ENCODE measurements around the gene GLYATL1.

The GLYATL1 gene

DNA sequence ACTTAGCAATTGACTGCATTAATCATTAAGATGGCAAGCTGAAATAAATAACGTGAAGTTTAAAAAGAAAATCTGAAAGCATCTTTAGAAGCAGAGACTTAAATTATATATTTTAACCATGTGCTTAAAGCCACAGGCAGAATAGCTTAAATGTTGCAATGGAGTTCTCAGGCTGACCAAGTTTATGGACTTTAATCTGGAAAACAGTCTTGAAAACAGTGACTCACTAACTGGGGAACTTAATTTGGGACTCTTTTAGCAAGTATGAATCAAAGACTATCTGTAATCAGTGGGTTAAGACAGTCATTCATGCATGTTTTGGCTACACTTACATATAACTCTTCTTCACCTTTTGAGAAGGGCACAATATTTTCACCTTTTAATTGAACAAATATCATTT, 12.6 kb upstream of the GLYATL1 start:
- peak in 1 of 2 experiments; percentile 19 for DNase-seq (ENCODE audit: low read depth in 2 of 2)

DNA sequence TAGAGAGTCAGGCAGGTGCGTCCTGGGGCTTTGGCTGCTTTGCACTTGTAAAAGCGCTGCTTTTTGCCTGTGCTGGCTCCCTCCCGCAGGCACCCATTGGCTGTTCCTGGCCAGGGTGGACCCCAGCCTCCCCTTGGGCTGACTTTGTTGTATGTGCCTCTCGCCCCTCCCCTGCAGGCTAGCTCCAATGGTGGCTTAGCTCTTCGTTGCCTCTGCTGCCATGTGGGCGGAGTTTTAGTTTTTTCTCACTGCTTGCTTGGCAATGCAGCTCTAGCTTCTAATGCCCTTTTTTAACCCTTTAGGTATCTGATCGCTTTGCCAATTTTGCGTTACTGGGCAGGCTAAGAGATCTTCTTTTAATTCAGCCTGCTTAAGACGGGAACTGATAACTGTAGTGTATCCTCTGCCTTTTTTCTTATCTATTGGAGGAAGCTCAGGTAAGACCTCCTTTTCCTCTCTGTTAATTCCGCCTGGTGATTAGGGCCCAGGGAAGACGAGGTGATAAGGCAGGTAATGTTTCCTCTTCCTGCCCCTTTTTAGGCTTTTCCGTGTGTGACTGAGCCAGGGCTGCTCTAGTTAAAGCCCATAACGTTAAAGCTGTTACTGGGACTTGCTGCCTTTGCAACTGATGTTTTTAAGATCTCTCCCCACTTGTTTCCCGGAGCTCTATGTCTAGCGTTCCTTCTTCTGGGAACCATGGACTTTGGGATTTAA, 11.7 kb upstream of the GLYATL1 start:
- no peak for DNase-seq (ENCODE audit: low read depth in 2 of 2)

DNA sequence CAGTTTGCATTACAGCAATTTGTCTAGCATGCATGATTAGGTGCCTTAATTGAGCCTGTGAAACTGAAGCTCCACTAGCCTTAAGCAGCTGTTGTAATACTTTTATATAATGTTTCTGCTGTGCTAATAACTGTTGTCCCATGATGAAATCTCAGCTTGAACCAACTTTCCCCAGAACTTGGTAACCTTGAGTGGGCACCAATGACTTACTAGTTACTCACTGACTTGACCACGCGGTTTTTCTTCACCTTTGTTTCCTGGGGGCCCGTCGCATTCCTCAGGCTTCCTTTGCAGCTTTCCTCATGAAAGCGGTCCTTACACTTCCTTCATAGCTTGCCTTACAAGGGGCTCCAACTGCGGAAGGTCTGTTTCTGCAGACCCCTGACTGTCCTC, 11.2 kb upstream of the GLYATL1 start:
- no peak for DNase-seq (ENCODE audit: low read depth in 2 of 2)

DNA sequence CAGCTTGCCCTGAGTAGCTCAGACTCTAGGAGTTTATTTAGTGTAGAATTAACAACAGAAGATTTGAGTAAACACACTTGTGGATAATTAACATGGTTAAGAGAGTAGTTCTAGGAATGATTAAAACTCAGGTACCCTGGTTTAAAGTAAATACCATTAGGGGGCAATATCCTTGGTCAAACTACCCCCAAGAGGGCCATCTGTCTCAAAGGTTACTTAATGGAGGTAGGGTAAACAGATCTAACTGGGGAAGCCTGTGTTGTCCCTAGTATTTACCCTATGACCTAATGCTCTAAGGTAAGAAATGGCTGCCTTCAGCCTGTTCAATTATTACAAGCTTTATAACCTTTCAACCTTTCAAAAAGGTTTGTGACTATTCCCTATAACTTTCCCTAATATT, 10.6 kb upstream of the GLYATL1 start:
- no peak for DNase-seq (ENCODE audit: low read depth in 2 of 2)

DNA sequence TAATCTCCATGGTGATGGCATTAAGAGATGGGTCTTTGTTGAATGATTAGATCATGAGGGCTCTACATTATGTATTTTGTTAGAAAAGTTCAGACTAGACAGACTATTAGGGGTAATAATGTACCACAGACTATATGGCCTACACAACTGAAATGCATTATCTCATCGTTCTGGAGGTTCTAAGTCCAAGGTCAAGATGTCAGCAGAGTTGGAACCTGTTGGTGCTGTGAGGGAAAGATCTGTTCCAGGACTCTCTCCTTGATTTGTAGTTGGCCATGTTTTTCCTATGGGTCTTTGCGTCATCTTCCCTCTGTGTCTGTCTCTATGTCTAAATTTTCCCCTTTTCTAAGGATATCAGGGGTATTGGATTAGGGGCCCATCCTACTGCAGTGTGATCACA, 8.4 kb upstream of the GLYATL1 start:
- DNase-seq (ENCODE audit: low read depth in 2 of 2) = no peak

DNA sequence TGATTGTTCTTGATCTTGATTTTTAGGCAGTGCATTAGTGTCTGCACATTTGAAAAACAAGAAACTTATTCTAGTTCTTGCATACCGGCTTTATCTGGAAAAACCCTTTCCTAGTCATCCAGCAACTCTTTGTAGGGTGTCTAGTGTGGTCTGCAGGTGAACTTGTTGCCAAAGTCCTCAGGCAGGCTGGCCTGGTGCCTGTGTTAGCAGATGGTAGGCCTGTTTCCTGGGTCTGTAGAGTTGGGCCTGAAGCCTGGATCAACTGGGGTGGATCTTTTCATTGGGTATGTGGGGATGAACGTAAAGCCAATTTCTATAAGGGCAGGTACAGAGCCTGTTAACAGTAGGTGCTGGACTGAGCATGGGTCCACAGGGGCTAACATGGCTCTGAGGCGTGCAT, 5.6 kb upstream of the GLYATL1 start:
- no peak for DNase-seq (ENCODE audit: low read depth in 2 of 2)

DNA sequence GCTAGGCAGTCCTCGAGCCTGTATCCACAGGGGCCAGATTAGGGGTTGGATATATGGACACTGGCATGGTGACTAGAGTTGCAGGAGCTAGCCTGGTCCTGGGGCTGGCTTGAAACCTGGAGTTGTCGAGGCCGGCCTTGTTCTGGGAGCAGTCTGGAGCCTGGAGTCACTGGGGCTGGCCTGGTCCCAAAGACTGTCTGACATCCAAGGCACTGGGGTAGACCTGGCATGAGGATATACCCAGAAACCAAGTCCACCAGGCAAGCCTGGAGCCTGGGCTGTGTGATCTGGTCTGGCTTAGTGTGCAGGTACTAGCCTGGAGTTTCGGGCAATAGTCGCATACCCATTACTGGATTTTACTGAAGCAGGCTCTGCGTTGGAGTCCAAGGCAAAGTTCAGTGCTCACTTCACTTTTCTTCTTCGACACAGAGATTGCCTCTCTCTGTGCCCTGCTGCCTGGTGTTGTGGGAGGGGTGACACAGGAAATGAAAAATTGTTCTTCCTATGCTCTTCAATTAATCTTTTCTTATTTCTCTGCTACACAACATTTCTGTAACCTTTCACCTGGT, 4.3 kb upstream of the GLYATL1 start:
- no peak for DNase-seq (ENCODE audit: low read depth in 2 of 2)

DNA sequence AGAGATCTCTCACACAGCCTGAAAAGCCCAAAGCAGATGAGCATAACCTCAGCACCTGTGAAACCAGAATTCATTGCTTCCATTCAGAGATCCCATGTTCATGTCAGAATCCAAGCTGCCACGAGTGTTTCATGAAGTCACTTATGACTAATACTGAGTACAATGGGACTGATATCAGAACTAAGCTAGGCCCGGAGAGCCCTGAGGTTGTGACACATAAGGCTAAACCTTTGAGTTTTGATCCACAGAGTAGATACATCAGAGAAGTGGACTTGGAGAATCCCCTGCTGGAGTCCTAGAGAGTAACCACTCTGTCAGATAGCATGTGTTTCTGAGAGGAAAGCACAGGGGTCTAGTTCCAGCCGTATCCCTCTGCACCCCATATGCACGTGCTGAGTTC, 890 bp upstream of the GLYATL1 start:
- no peak for DNase-seq (ENCODE audit: low read depth in 2 of 2)

DNA sequence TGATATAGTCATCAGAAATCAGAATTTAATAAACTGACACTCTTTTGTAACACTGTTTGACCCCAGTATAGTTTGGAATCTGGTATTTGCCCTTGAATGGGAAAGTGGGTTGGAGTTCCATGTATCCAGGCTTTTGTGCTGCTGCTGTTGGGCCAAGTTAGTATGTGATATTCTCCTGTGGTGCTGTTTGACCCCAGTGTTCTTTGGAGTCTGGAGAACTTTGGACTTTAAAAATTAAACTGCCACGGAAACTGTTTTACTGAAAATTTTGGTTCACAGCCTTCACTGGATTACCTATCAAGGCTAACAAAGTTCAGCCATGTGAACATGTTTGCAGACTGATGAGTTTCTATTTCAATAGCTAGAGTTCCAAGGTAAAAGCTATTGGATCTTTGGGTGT, 740 bp downstream of the GLYATL1 start:
- no peak for DNase-seq (ENCODE audit: low read depth in 2 of 2)

DNA sequence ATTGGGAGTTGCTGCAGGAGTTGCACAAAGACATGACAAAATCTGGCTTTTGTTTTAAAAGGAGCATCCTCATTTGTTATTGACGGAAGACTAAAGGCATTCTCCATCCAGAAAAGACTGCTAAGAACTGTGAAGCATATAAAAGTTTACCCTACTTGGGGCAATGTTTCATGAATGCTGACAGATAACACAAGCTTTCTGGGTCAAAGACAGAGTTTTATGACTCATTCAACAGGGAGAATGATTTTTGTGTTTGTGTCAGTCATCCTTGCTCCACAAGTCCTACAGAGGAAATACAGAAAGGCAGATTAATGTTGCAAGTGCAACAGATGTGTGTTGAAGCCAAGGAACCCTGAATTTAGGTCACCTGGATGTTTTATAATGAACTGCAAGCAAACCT, 2.5 kb downstream of the GLYATL1 start:
- DNase-seq (ENCODE audit: low read depth in 2 of 2) = no peak

DNA sequence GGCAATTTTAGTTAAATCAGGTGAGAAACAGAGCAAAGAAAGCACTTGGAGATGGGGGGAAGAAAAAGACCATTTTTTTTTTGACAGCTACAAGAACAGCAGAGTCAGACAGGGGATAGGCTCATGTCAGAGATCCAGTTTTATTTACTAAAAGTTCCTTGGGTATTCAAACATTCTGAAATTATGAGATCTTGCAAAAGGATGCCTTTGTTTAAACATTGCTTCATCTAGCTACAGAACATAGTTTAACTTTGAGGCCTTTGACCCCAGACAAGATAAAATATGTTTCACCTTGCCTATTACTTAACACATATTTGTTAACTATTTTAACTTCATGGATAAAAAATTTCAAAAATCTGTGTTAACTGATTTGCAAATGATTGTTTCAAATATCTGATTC, 6.4 kb downstream of the GLYATL1 start:
- no peak for DNase-seq (ENCODE audit: low read depth in 2 of 2)

DNA sequence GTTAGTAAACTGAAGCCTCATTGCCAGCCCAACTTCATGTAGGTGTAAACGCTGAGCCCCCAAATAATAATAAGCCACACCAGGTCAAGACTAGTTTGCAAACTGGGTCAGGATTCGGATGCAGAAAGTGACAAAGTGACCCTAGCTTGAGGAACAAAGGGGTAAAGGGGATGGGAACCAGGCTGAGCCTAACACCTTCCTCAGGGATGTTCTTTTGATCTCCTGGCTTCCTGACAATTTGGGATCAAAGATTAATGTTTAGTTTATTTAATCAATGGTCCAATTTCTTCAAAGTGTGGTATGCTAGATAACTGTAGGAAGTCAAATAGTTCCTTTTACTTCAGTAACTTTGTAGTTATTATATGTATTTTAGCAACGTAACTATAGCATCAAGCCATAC, 9.9 kb downstream of the GLYATL1 start:
- no peak for DNase-seq (ENCODE audit: low read depth in 2 of 2)

DNA sequence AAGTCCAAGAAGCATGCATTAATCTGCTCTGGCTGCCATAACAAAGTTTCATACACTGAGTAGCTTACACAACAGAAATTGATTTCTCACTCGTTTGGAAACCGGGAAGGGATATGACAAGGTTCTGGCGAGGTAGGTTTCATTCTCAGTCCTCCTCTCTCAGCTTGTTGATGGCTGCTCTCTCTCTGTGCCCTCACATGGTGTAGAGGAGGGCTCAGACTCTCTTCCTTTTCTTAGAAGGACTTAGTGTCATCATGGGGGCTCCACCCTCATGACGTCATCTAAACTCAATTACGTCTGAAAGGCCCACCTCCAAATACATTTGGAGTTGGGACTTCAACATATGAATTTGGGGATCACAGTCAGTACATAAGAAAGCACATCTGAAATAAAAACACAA, 18.6 kb downstream of the GLYATL1 start:
- DNase-seq (ENCODE audit: low read depth in 2 of 2) = no peak

DNA sequence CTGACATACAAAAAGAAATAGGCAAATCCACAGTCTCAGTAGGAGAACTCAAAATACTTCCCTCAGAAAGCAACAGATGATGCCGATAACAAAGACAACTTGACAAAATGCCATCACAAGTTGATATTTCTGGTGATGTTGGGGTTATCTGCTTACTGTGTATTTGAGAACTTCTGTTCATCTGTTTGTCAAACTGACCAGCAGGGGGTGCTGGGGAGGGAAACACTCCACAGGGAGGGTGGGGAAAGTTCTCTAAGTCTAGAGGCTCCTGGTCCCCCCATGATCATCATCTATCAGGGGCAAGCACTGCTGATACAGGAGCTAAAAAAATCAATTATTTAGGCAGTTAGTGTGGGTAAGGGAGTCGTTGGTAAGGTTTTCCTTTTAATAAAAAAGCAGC, 19.2 kb downstream of the GLYATL1 start:
- DNase-seq (ENCODE audit: low read depth in 2 of 2) = no peak

DNA sequence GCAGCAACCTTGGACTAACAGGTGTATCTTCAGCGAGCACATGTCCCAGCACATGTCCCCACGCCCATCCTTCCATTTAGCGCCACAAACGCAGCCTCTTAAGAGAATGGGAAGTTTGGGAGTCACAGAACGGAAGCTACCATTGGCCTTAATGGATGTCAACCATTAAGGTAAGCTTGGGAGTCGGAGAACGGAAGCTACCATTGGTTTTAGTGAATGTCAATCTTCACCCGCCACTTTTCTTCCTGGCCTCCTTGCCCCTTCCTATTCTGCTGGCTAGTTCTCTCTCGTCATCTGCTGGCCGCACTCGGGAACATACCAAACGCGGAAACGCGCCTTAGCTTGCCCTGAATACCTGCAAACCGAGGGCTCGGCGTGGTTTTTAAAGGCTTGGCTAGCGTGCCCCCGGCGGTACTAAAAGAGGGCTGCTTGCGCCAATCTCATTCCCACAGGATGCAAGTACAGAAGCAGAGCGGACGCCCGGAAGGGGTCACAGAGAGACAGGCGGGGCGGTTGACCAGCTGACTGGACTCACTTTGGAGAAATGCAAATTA, 24.3 kb downstream of the GLYATL1 start:
- DNase-seq (ENCODE audit: low read depth in 2 of 2) = peak; percentile 36 to 51

DNA sequence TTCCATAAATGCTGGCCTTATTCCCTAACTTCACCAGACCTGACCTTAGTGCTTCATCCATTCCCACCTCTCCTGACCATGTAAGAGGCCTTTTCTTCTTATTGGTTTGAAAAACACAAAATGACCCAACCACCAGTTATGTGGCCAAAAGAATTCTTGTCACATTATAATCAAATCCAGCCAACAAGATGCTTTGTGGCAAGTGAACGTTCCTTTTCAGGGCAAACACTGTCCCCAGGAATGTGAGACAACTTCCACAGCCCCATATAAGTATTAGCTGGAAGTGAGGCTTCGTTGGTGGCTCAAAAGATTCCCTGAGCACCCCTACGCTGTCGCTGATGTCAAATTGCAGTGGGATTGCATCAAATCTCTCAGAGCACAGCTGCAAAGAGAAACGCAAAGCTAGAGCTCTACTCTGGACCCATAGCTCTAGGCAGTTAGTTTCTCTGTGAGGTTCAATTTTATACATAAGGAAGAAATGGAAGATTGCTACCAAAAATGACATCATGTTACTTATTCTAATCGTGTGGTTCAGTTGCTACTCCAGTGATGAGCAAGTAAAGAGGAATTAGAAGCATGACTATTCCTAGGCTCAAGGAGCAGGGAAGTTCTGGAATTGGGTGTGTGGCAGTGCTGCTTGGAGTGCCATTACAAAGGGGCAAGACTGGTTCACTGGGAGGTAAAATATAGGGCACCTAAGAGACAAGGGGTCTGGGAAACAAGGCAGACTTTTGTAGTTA, 26.1 kb downstream of the GLYATL1 start:
- DNase-seq (ENCODE audit: low read depth in 2 of 2) = no peak

DNA sequence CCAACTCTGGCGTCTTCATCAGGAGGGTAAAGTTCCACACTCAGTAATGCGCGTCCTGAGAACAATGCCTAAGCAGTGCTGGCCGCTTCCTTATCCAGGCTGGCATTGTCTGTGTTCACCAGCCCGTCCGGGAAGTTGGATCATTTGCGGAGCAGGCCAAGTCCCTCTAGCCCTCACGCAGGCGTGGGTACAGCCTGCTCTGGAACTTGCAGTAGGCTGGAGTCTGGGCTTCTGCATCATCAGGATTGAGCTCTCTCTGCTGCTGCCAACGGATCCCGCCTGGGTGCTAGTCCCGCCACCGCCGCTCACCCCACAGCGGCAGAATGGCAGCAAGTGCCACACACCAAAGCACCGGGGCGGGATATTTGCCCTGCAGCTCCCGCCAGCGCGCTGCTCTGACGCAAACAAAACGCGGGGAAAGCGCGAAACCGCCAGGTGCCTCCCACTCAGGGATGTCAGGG, 29.0 kb downstream of the GLYATL1 start:
- DNase-seq (ENCODE audit: low read depth in 2 of 2) = no peak

DNA sequence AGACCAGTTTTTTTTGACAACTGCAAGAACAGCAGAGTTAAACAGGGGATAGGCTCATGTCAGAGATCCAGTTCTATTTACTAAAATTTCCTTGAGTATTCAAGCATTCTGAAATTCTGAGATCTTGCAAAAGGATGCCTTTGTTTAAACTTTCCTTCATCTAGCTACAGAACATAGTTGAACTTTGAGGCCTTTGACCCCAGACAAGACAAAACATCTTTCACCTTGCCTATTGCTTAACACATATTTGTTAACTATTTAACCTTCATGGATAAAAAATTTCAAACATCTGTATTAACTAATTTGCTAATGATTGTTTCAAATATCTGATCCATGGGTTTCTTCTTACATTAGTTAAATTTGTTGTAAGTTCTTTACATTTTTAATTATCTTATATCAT, 38.2 kb downstream of the GLYATL1 start:
- DNase-seq (ENCODE audit: low read depth in 2 of 2) = no peak

DNA sequence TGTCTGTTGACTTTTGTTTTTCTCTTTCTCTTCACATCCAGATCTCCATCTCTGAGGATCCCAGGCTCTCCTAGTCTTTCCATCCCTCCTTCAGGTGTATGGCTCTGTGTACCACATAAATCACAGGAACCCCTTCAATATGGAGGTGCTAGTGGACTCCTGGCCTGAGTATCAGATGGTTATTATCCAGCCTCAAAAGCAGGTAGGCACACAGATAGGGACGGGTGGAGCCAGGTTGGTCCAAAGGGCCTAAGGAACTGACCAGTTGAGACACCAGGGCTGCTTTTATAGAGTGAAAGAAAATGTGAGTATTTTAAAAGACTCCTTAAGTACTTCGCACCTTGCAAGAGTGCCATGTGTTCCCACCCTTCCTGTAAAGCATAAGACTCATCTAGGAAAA, 39.9 kb downstream of the GLYATL1 start:
- DNase-seq (ENCODE audit: low read depth in 2 of 2) = no peak

DNA sequence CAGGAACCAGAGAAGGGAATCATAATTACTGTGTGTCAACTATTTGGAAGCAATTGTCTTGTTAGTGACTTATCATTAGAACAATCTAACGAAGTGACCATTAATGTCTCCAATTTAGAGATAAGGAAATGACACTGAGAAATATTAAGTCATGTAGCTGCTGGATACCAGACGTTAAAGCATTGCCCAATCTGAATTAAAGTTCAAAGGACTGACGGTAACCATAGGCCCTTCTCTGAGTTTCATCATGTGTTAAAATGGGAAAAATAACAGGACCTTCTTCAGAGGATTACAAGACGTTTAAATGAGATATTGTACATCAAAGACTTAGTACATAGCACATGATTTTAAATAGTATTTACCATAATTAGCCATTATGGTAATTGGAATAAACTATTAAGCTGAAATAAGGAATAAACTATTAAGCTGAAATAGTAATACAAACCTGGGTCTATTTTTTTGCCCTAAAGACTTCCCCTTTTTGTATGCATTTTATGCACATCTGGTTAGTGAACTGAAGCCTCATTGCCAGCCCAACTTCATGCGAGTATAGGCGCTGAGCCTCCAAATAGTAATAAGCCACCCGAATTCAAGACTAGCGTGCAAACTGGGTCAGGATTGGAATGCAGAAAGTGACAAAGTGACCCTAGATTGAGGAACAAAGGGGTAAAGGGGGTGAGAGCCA, 41.0 kb downstream of the GLYATL1 start:
- DNase-seq (ENCODE audit: low read depth in 2 of 2) = no peak

DNA sequence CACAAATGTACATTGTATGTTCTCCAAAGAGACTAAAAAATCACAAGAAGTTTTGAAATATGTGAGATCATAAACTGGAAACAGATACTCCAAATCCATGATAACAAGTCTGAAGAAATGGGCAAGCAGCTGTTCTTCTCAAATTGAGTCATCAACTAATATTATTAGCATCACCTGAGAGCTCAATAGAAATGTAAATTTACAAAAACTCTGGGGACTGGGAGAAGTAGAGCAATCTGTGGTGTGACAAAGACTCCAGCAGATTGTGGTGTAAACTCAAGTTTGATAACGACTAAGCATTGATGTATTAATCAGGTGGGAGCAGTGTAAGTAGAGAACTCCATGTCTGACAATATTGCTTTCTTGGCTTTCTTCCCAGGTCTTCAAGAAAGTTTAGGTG, 53.2 kb downstream of the GLYATL1 start:
- DNase-seq (ENCODE audit: low read depth in 2 of 2) = no peak

DNA sequence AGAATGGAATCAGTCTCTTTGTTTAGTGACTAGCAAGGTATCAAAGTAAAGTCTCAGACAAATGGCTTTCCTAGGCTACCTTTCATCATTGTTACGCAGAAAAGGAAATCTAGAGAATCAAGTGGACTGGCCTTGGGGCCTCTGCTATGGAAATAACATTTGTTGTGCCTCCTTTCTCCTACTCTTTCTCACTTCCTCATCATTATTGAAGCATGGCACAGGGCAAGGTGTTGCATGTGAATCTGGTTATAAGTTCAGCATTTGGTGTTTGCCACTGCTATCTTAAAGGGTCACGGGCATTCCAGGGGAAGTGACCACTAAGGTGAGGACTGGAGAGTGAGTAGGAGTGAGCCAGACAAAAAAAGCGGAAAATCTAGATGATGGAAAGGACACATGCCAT, 54.9 kb downstream of the GLYATL1 start:
- DNase-seq (ENCODE audit: low read depth in 2 of 2) = no peak
